HCT116 (cell line): Measurements from ENCODE around the gene AEBP1. TPM values are rescaled to one million over a fixed set of nuclear protein-coding genes. Genes with fewer than 3 reads are reported as not detected.

Experiments used
- ATAC-seq: fragments of 200-7000 bp; cut with Tn5 transposase; 2 replicates; pipeline ENCODE4 v1.9.1; 2020; ENCODE audit warnings: mild to moderate bottlenecking, moderate library complexity
- BruUV-seq: library from RNA; stranded (reverse); fragments of 400-500 nt; replicated peaks from 2 replicates; lab custom pipeline; 2021; lab: Mats Ljungman, UMichigan
- CTCF ChIA-PET: fragments of 300-600 bp; sonication (Branson Sonifier 250); formaldehyde crosslinking; loops from one replicate; lab custom pipeline; 2021; ENCODE audit warnings: antibody characterized with exemption; lab: Charles Lee
- POLR2A ChIA-PET: fragments of 300-600, 350-600 bp; sonication (Branson Sonifier 250); formaldehyde crosslinking; loops from one replicate; lab custom pipeline; 2021; ENCODE audit warnings: antibody characterized with exemption; lab: Charles Lee
- RAD21 ChIA-PET, 2 experiments: fragments of 300-600 bp; sonication (Branson Sonifier 250); formaldehyde crosslinking; loops; one replicate each; lab custom pipeline; 2023; ENCODE audit warnings: low total read pairs in 2 of 2; ENCODE audit not compliant: uncharacterized antibody in 2 of 2, unreplicated experiment in 2 of 2, low non-redundant PET in 1 of 2; lab: Charles Lee
- DNase-seq: peaks from one replicate; pipeline ENCODE4 v3.0.0-alpha.2; 2010; ENCODE audit warnings: low read depth, low spot score
- H2AFZ ChIP-seq: fragments of 200-600 bp; shearing (Covaris generic), sonication (generic); 2 replicates; pipeline ENCODE4 v1.6.1; 2017; ENCODE audit warnings: low read depth, mixed run types, mixed read lengths, antibody characterized with exemption, low read length; ENCODE audit not compliant: poor library complexity, severe bottlenecking
- H3K27ac ChIP-seq: 2 replicates; pipeline ENCODE4 v1.5.1; 2012; ENCODE audit warnings: low read depth, low read length
- H3K27me3 ChIP-seq: fragments of 200-600 bp; sonication (generic); 2 replicates; pipeline ENCODE4 v1.6.1; 2016; ENCODE audit warnings: mixed run types, low read length, mixed read lengths; ENCODE audit not compliant: insufficient read depth
- H3K36me3 ChIP-seq, 2 experiments: fragments of 200-500 bp in 1 of 2; fragments of 200-600 bp in 1 of 2; sonication (Bioruptor generic) in 1 of 2; sonication (generic) in 1 of 2; 2 replicates each; pipeline versions ENCODE4 v1.5.1 to v1.6.1; 2014 to 2016; ENCODE audit warnings: low read length in 2 of 2, inconsistent platforms in 1 of 2, mixed read lengths in 1 of 2, mixed run types in 1 of 2; ENCODE audit not compliant: insufficient read depth in 2 of 2, control insufficient read depth in 1 of 2
- H3K4me1 ChIP-seq, 2 experiments: fragments of 200-600 bp in 1 of 2; sonication (generic) in 1 of 2; 2 replicates each; pipeline versions ENCODE4 v1.5.1 to v1.6.1; 2012 to 2017; ENCODE audit warnings: low read length in 2 of 2, inconsistent platforms in 1 of 2, mild to moderate bottlenecking in 1 of 2, mixed read lengths in 1 of 2, mixed run types in 1 of 2, moderate library complexity in 1 of 2; ENCODE audit not compliant: insufficient read depth in 2 of 2, control insufficient read depth in 1 of 2
- H3K4me2 ChIP-seq: fragments of 200-600 bp; sonication (generic); 2 replicates; pipeline ENCODE4 v1.6.1; 2017; ENCODE audit warnings: mixed run types, low read length, mixed read lengths
- H3K4me3 ChIP-seq, 2 experiments: fragments of 200-600 bp in 1 of 2; sonication (generic) in 1 of 2; replicated peaks in 1 of 2; 2 replicates each; pipeline ENCODE4 v1.5.1; 2011 to 2016; ENCODE audit warnings: low read length in 2 of 2, control low read depth in 1 of 2, low read depth in 1 of 2, mild to moderate bottlenecking in 1 of 2, mixed read lengths in 1 of 2, mixed run types in 1 of 2
- H3K79me2 ChIP-seq: fragments of 200-600 bp; sonication (generic); 2 replicates; pipeline ENCODE4 v1.6.1; 2017; ENCODE audit warnings: mild to moderate bottlenecking, mixed run types, low read length, moderate library complexity, mixed read lengths; ENCODE audit not compliant: insufficient read depth
- H3K9ac ChIP-seq: fragments of 200-600 bp; sonication (generic); 2 replicates; pipeline ENCODE4 v1.6.1; 2016; ENCODE audit warnings: low read length, mixed read lengths
- H3K9me2 ChIP-seq: fragments of 200-600 bp; sonication (generic), shearing (Covaris generic); 2 replicates; pipeline ENCODE4 v1.6.1; 2017; ENCODE audit warnings: mixed run types, mild to moderate bottlenecking, moderate library complexity; ENCODE audit not compliant: insufficient read depth
- H3K9me3 ChIP-seq, 2 experiments: fragments of 200-500 bp in 1 of 2; fragments of 200-600 bp in 1 of 2; sonication (Bioruptor generic) in 1 of 2; sonication (generic) in 1 of 2; 2 replicates each; pipeline ENCODE4 v1.6.1; 2014 to 2017; ENCODE audit warnings: low read length in 2 of 2, mixed read lengths in 2 of 2, inconsistent platforms in 1 of 2, low read depth in 1 of 2, mild to moderate bottlenecking in 1 of 2, mixed run types in 1 of 2, moderate library complexity in 1 of 2; ENCODE audit not compliant: control insufficient read depth in 1 of 2, insufficient read depth in 1 of 2
- H4K20me1 ChIP-seq: fragments of 200-600 bp; sonication (generic), shearing (Covaris generic); 2 replicates; pipeline ENCODE4 v1.6.1; 2017; ENCODE audit warnings: mixed run types, mild to moderate bottlenecking, moderate library complexity; ENCODE audit not compliant: insufficient read depth
- ATF3 ChIP-seq: IDR thresholded peaks from 2 replicates; pipeline ENCODE4 v1.6.1; 2012
- CEBPB ChIP-seq: IDR thresholded peaks from 2 replicates; pipeline ENCODE4 v1.6.1; 2012; ENCODE audit warnings: low read depth
- CTCF ChIP-seq, 3 experiments: fragments of 200-600 bp in 1 of 3; sonication (generic) in 1 of 3; IDR thresholded peaks in 2 of 3; conservative IDR thresholded peaks in 1 of 3; 2 replicates each; pipeline ENCODE4 v1.5.1; 2012 to 2017; ENCODE audit warnings: low read depth in 2 of 3, low read length in 2 of 3, antibody characterized with exemption in 1 of 3, borderline replicate concordance in 1 of 3, control low read depth in 1 of 3, mild to moderate bottlenecking in 1 of 3, mixed read lengths in 1 of 3, mixed run types in 1 of 3, moderate library complexity in 1 of 3; ENCODE audit not compliant: insufficient read depth in 1 of 3
- EGR1 ChIP-seq: IDR thresholded peaks from 2 replicates; pipeline ENCODE4 v1.6.1; 2012; ENCODE audit warnings: low read depth
- EZH2 ChIP-seq: fragments of 200-600 bp; sonication (generic); IDR thresholded peaks from 2 replicates; pipeline ENCODE4 v1.6.1; 2017; ENCODE audit warnings: antibody characterized with exemption, mixed run types
- EZH2phosphoT487 ChIP-seq: fragments of 200-600 bp; IDR thresholded peaks from 2 replicates; pipeline ENCODE4 v1.6.1; 2018; ENCODE audit warnings: antibody characterized with exemption, borderline replicate concordance
- FOSL1 ChIP-seq: IDR thresholded peaks from 2 replicates; pipeline ENCODE4 v1.6.1; 2012; ENCODE audit warnings: low read depth
- JUND ChIP-seq: IDR thresholded peaks from 2 replicates; pipeline ENCODE4 v1.6.1; 2012
- MAX ChIP-seq: IDR thresholded peaks from 2 replicates; pipeline ENCODE4 v1.6.1; 2012
- POLR2AphosphoS5 ChIP-seq: IDR thresholded peaks from 2 replicates; pipeline ENCODE4 v1.6.1; 2011; ENCODE audit warnings: mild to moderate bottlenecking, low read depth, low read length, moderate library complexity
- SIN3A ChIP-seq: IDR thresholded peaks from 2 replicates; pipeline ENCODE4 v1.6.1; 2012; ENCODE audit warnings: low read depth
- SP1 ChIP-seq: IDR thresholded peaks from 2 replicates; pipeline ENCODE4 v1.6.1; 2012; ENCODE audit warnings: low read depth
- SRF ChIP-seq: IDR thresholded peaks from 2 replicates; pipeline ENCODE4 v1.6.1; 2012; ENCODE audit warnings: low read depth
- ZFX ChIP-seq: fragments of 450-650 bp; IDR thresholded peaks from 2 replicates; pipeline ENCODE4 v1.6.1; 2017
- ZNF274 ChIP-seq: fragments of 200-500 bp; sonication (Bioruptor generic); IDR thresholded peaks from 2 replicates; pipeline ENCODE4 v1.6.1; 2014; ENCODE audit warnings: mild to moderate bottlenecking, low read depth, low read length, inconsistent platforms
- intact Hi-C: fragments of 100-400 bp; cut with micrococcal nuclease; formaldehyde crosslinking; loops from 2 replicates; pipeline ENCODE4 v1.10.0; 2022
- total RNA-seq: library from RNA; stranded (reverse); gene quantifications from one replicate; pipeline ENCODE4 v1.2.1, GENCODE V29; 2021; ENCODE audit not compliant: unreplicated experiment

AEBP1 gene
- total RNA-seq, 1 experiment from 2014 or later, result 0.49 TPM

- ATAC-seq, result 0 out of 2 replicates have a peak, but pooled peaks have one; percentile 27
- Histone ChIP-seq H3K9ac (no peak overlapping the region), H3K4me2 (no peak overlapping the region), H4K20me1 (no peaks in the 10 kb centered on the region), H3K27ac (no peak overlapping the region; the same call in 1 of the 2 replicates), H3K4me1 (peaks cover 0 to 6% of the 10 kb centered on the region in 2 experiments; a peak in 2 of 4 replicates), H3K79me2 (no peaks in the 10 kb centered on the region), H3K27me3 (no peaks in the 10 kb centered on the region), H3K9me2 (no peaks in the 10 kb centered on the region), H3K4me3 (no peak overlapping the region), H3K9me3 (no peaks in the 10 kb centered on the region), H2AFZ (no peak overlapping the region), H3K36me3 (no peaks in the 10 kb centered on the region; a peak in 1 of 4 replicates)
- intact Hi-C loops, result no loop called here
- no peak for DNase-seq
- BruUV-seq, result no TSS peak
- RAD21 ChIA-PET, result no interaction called here
- POLR2A ChIA-PET, result no interaction called here
- CTCF ChIA-PET, result no interaction called here
- TF ChIP-seq EZH2phosphoT487 (no peak), CTCF (IDR thresholded peaks at IDR 0.05 in 2 of 3, conservative IDR thresholded peaks at IDR 0.05 in 1 of 3; ENCODE audit: borderline replicate concordance in 1 of 3, insufficient read depth in 1 of 3, low read depth in 2 of 3, low read length in 2 of 3) (peak in 1 of 3 experiments; percentile 23; a peak in 1 of 6 replicates)
These were observed 4.9 kb downstream of the AEBP1 start for GRCh38 chr7:44108768-44109750.

- H3K36me3 ChIP-seq, result no peaks in the 10 kb centered on the region; a peak in 1 of 4 replicates
- H3K27me3 ChIP-seq, result no peaks in the 10 kb centered on the region
- ChIA-PET CTCF (no interaction called here), RAD21 (no interaction called here), POLR2A (no interaction called here)
- no peak overlapping the region for H3K4me2 ChIP-seq
- no TSS peak for BruUV-seq
- H3K27ac ChIP-seq, result no peak overlapping the region
- no peak overlapping the region for H2AFZ ChIP-seq
- no peaks in the 10 kb centered on the region for H3K79me2 ChIP-seq
- no peak overlapping the region for H3K4me3 ChIP-seq
- H3K4me1 ChIP-seq, result peaks cover 0 to 6% of the 10 kb centered on the region in 2 experiments; a peak in 2 of 4 replicates
- H3K9me3 ChIP-seq, result no peaks in the 10 kb centered on the region
- ATAC-seq, result no peak
- H3K9ac ChIP-seq, result no peak overlapping the region
- DNase-seq, result no peak
- no peaks in the 10 kb centered on the region for H3K9me2 ChIP-seq
- no peaks in the 10 kb centered on the region for H4K20me1 ChIP-seq
- intact Hi-C loops, result no loop called here
- TF ChIP-seq EGR1 (no peak), POLR2AphosphoS5 (no peak), CEBPB (no peak), JUND (no peak), EZH2 (no peak), SRF (no peak), CTCF (IDR thresholded peaks at IDR 0.05 in 2 of 3, conservative IDR thresholded peaks at IDR 0.05 in 1 of 3; ENCODE audit: borderline replicate concordance in 1 of 3, insufficient read depth in 1 of 3, low read depth in 2 of 3, low read length in 2 of 3) (no peak), SP1 (no peak), EZH2phosphoT487 (no peak), FOSL1 (no peak), MAX (no peak), ATF3 (no peak), SIN3A (no peak), ZNF274 (no peak), ZFX (no peak)
These were observed 5.8 kb downstream of the AEBP1 start for GRCh38 chr7:44109991-44110390.
